IMR-90 (cell line): ENCODE measurements around the gene OLFM3. TPM values are rescaled to one million over a fixed set of nuclear protein-coding genes. Genes with fewer than 3 reads are reported as not detected.

Source experiments
- ATAC-seq: fragments of 200-7000 bp; cut with Tn5 transposase; 2 replicates; pipeline ENCODE4 v1.9.1; 2020; ENCODE audit warnings: low read depth, mild to moderate bottlenecking, moderate library complexity
- BruUV-seq: library from RNA; stranded (reverse); fragments of 400-500 nt; replicated peaks from 2 replicates; lab custom pipeline; 2021; lab: Mats Ljungman, UMichigan
- CTCF ChIA-PET: fragments of 300-600 bp; formaldehyde crosslinking; extraction: SDS; loops from one replicate; lab custom pipeline; 2021; ENCODE audit warnings: antibody characterized with exemption; lab: Yijun Ruan, JAX
- POLR2A ChIA-PET: fragments of 300-600 bp; sonication (Branson Sonifier 250); formaldehyde crosslinking; loops from one replicate; lab custom pipeline; 2022; ENCODE audit warnings: antibody characterized with exemption; ENCODE audit not compliant: unreplicated experiment; lab: Charles Lee
- DNase-seq: peaks from one replicate; pipeline ENCODE4 v3.0.0; 2013
- H2AFZ ChIP-seq: replicated peaks from 2 replicates; pipeline ENCODE3; 2013; ENCODE audit warnings: low read length, mild to moderate bottlenecking; ENCODE audit not compliant: poor library complexity
- H2AK5ac ChIP-seq: 2 replicates; pipeline ENCODE4 v1.6.1; 2013; ENCODE audit warnings: low read depth, low read length, inconsistent platforms
- H2AK9ac ChIP-seq: replicated peaks from 2 replicates; pipeline ENCODE3; 2013; ENCODE audit warnings: mild to moderate bottlenecking, low read depth, low read length, moderate library complexity; ENCODE audit not compliant: poor library complexity
- H2BK120ac ChIP-seq: 2 replicates; pipeline ENCODE4 v1.6.1; 2013; ENCODE audit warnings: low read depth, low read length, inconsistent platforms
- H2BK15ac ChIP-seq: 3 replicates; pipeline ENCODE4 v1.6.1; 2013; ENCODE audit warnings: low read depth, low read length, inconsistent platforms
- H2BK20ac ChIP-seq: 2 replicates; pipeline ENCODE4 v1.6.1; 2013; ENCODE audit warnings: low read depth, mild to moderate bottlenecking, inconsistent platforms, low read length, moderate library complexity
- H2BK5ac ChIP-seq: 2 replicates; pipeline ENCODE4 v1.6.1; 2013; ENCODE audit warnings: mild to moderate bottlenecking, low read depth, low read length, inconsistent platforms; ENCODE audit not compliant: poor library complexity, severe bottlenecking
- H3K14ac ChIP-seq: replicated peaks from 2 replicates; pipeline ENCODE4 v1.6.1; 2013; ENCODE audit warnings: low read depth, low read length, inconsistent platforms
- H3K18ac ChIP-seq: 2 replicates; pipeline ENCODE4 v1.6.1; 2013; ENCODE audit warnings: low read depth, low read length, control low read depth
- H3K23ac ChIP-seq: 2 replicates; pipeline ENCODE4 v1.6.1; 2013; ENCODE audit warnings: low read depth, low read length, inconsistent platforms
- H3K27ac ChIP-seq: 2 replicates; pipeline ENCODE4 v1.5.1; 2013; ENCODE audit warnings: mild to moderate bottlenecking, control low read depth, low read length; ENCODE audit not compliant: insufficient read depth
- H3K27me3 ChIP-seq: 2 replicates; pipeline ENCODE4 v1.6.1; 2013; ENCODE audit warnings: low read length; ENCODE audit not compliant: control insufficient read depth, insufficient read depth
- H3K36me3 ChIP-seq: 2 replicates; pipeline ENCODE4 v1.6.1; 2013; ENCODE audit warnings: low read length, mixed read lengths; ENCODE audit not compliant: control insufficient read depth, insufficient read depth
- H3K4ac ChIP-seq: 2 replicates; pipeline ENCODE4 v1.6.1; 2013; ENCODE audit warnings: low read depth, low read length, inconsistent platforms
- H3K4me1 ChIP-seq: 2 replicates; pipeline ENCODE4 v1.6.1; 2013; ENCODE audit warnings: low read length, mixed read lengths; ENCODE audit not compliant: control insufficient read depth, insufficient read depth
- H3K4me2 ChIP-seq: 2 replicates; pipeline ENCODE4 v1.6.1; 2013; ENCODE audit warnings: low read depth, mild to moderate bottlenecking, control low read depth, low read length, moderate library complexity
- H3K4me3 ChIP-seq: 2 replicates; pipeline ENCODE4 v1.5.1; 2013; ENCODE audit warnings: low read depth, mild to moderate bottlenecking, control low read depth, low read length, moderate library complexity; ENCODE audit not compliant: insufficient read depth
- H3K56ac ChIP-seq: 2 replicates; pipeline ENCODE4 v1.6.1; 2013; ENCODE audit warnings: low read length, inconsistent platforms; ENCODE audit not compliant: insufficient read depth; ENCODE audit errors: extremely low read depth
- H3K79me1 ChIP-seq, 2 experiments: 2 replicates each; pipeline ENCODE4 v1.6.1; 2013; ENCODE audit warnings: low read length in 2 of 2, inconsistent platforms in 1 of 2, low read depth in 1 of 2
- H3K9ac ChIP-seq: 2 replicates; pipeline ENCODE4 v1.6.1; 2013; ENCODE audit warnings: low read depth, low read length, control low read depth
- H3K9me1 ChIP-seq: 2 replicates; pipeline ENCODE4 v1.6.1; 2013; ENCODE audit warnings: low read length, inconsistent platforms; ENCODE audit not compliant: insufficient read depth
- H3K9me3 ChIP-seq: 2 replicates; pipeline ENCODE4 v1.6.1; 2013; ENCODE audit warnings: low read length; ENCODE audit not compliant: control insufficient read depth, insufficient read depth
- H4K20me1 ChIP-seq: 2 replicates; pipeline ENCODE4 v1.6.1; 2013; ENCODE audit warnings: low read length, inconsistent platforms; ENCODE audit not compliant: insufficient read depth
- H4K5ac ChIP-seq: 2 replicates; pipeline ENCODE4 v1.6.1; 2013; ENCODE audit warnings: mild to moderate bottlenecking, low read depth, low read length, control low read depth
- H4K8ac ChIP-seq, 2 experiments: 2 replicates each; pipeline ENCODE4 v1.6.1; 2013; ENCODE audit warnings: low read depth in 2 of 2, low read length in 2 of 2, control low read depth in 1 of 2, inconsistent platforms in 1 of 2
- H4K91ac ChIP-seq: 2 replicates; pipeline ENCODE4 v1.6.1; 2013; ENCODE audit warnings: low read depth, low read length, inconsistent platforms; ENCODE audit not compliant: insufficient read depth
- BHLHE40 ChIP-seq: fragments of 150-350 bp; IDR thresholded peaks from 2 replicates; pipeline ENCODE4 v1.6.1; 2016; ENCODE audit warnings: mild to moderate bottlenecking, low read depth, low read length
- CEBPB ChIP-seq: IDR thresholded peaks from 2 replicates; pipeline ENCODE4 v1.6.1; 2012; ENCODE audit warnings: low read depth, low read length, improper control_type of control experiment
- CHD1 ChIP-seq: IDR thresholded peaks from 2 replicates; pipeline ENCODE4 v1.6.1; 2012; ENCODE audit warnings: low read depth, low read length, improper control_type of control experiment
- CTCF ChIP-seq: conservative IDR thresholded peaks from 2 replicates; pipeline ENCODE4 v1.5.1; 2012; ENCODE audit warnings: mild to moderate bottlenecking, low read depth, low read length, improper control_type of control experiment
- MXI1 ChIP-seq: IDR thresholded peaks from 2 replicates; pipeline ENCODE4 v1.6.1; 2012; ENCODE audit warnings: low read depth, mild to moderate bottlenecking, low read length, moderate library complexity, borderline replicate concordance
- NFE2L2 ChIP-seq: fragments of 150-350 bp; IDR thresholded peaks from 2 replicates; pipeline ENCODE4 v1.6.1; 2016; ENCODE audit warnings: low read depth, mild to moderate bottlenecking, low read length
- POLR2A ChIP-seq: IDR thresholded peaks from 2 replicates; pipeline ENCODE4 v1.6.1; 2012; ENCODE audit warnings: mild to moderate bottlenecking, low read depth, low read length
- RCOR1 ChIP-seq: IDR thresholded peaks from 2 replicates; pipeline ENCODE4 v1.6.1; 2012; ENCODE audit warnings: mild to moderate bottlenecking, low read length, improper control_type of control experiment; ENCODE audit not compliant: insufficient replicate concordance
- RFX5 ChIP-seq: IDR thresholded peaks from 2 replicates; pipeline ENCODE4 v1.8.0; 2012; ENCODE audit warnings: low read depth, mild to moderate bottlenecking, low read length, moderate library complexity
- SMC3 ChIP-seq: fragments of 150-350 bp; IDR thresholded peaks from 2 replicates; pipeline ENCODE4 v1.6.1; 2016; ENCODE audit warnings: low read depth, mild to moderate bottlenecking, antibody characterized with exemption, low read length, moderate library complexity
- USF2 ChIP-seq: fragments of 150-350 bp; IDR thresholded peaks from 2 replicates; pipeline ENCODE4 v1.6.1; 2017; ENCODE audit warnings: mild to moderate bottlenecking, antibody characterized with exemption, low read length, low read depth
- WGBS, 2 experiments: methylation state at CpG; one replicate each; pipeline versions ENCODE4 v1.1.5 to v1.1.7; 2013; ENCODE audit warnings: missing lambda C conversion rate in 2 of 2; ENCODE audit not compliant: insufficient read length in 1 of 2; ENCODE audit errors: extremely low coverage in 2 of 2; 5-methylcytosine and 5-hydroxymethylcytosine counted together
- dilution Hi-C: fragments of 300-500 bp; cut with HindIII; formaldehyde crosslinking; loops from one replicate; pipeline ENCODE4 v1.14.3; 2018; ENCODE audit warnings: low sequenced_read_pairs; ENCODE audit not compliant: unreplicated experiment
- in situ Hi-C: fragments of 300-500 bp; cut with MboI; formaldehyde crosslinking; loops from 3 replicates; pipeline ENCODE4 v1.14.3; 2019; ENCODE audit warnings: low sequenced_read_pairs, inconsistent platforms, mixed read lengths
- intact Hi-C: fragments of 100-400 bp; cut with micrococcal nuclease; formaldehyde crosslinking; loops from 2 replicates; pipeline ENCODE4 v1.10.0; 2022
- polyA plus RNA-seq, 3 experiments: library from polyadenylated mRNA; depleted of rRNA; stranded (reverse); fragments of >200 nt; gene quantifications; 2 replicates each; pipeline ENCODE4 v1.2.3, GENCODE V29; 2012; ENCODE audit warnings: low replicate concordance in 1 of 3
- total RNA-seq: library from RNA; depleted of rRNA; stranded (reverse); fragments of >200 nt; gene quantifications from 2 replicates; pipeline ENCODE4 v1.2.3, GENCODE V29; 2012

The OLFM3 gene
- total and polyA plus RNA-seq, 2 of the 4 experiments (the other 2 are of a cell fraction): not detected

GRCh38 chr1:101996825-101997465, at the start of gene OLFM3 (continued):
- no peak for TF ChIP-seq MXI1

DNA sequence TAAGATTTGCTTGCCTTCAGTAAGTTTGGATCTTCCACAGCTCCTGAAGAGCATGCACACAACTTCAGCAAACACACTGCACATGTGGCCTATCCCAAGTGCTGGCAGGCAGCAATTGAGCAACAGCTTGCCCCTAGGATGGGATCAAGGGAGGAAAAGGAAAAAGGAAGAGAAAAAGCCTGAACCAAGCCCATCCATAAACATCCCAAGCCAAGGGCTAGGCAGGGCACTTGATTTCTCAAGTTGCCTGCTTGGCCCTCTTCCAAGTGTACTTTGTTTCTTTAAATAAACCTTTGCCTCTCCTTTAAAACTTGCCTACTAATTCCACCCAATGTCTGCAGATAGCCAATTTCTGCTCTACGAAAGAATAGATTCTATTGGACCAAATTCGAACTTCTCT, 49.0 kb upstream of the OLFM3 start:
- 59% methylated on average over 2 of the region's 2 CpGs; no CpG with 5 or more reads in 1 of the 2 experiments for WGBS, 2 experiments
- H3K9ac ChIP-seq: no peak overlapping the region
- no peaks in the 10 kb centered on the region for H4K20me1 ChIP-seq
- CTCF ChIA-PET: no interaction called here
- BruUV-seq: no TSS peak
- no peaks in the 10 kb centered on the region for H3K4me1 ChIP-seq
- no peak overlapping the region for H3K23ac ChIP-seq
- no peak overlapping the region for H4K5ac ChIP-seq
- H3K36me3 ChIP-seq: no peaks in the 10 kb centered on the region
- no peak overlapping the region for H4K91ac ChIP-seq
- TF ChIP-seq RFX5 (no peak), POLR2A (no peak), CEBPB (no peak), SMC3 (no peak), MXI1 (no peak), CHD1 (no peak), BHLHE40 (no peak), USF2 (no peak), NFE2L2 (no peak), RCOR1 (no peak), CTCF (no peak)
- H3K18ac ChIP-seq: no peak overlapping the region
- H3K27me3 ChIP-seq: no peaks in the 10 kb centered on the region
- POLR2A ChIA-PET: no interaction called here
- H3K9me1 ChIP-seq: no peaks in the 10 kb centered on the region
- H2BK120ac ChIP-seq: no peak overlapping the region
- no peak overlapping the region for H2AK5ac ChIP-seq
- H2BK15ac ChIP-seq: no peak overlapping the region
- no peak overlapping the region for H4K8ac ChIP-seq
- H3K79me1 ChIP-seq: no peaks in the 10 kb centered on the region
- no peak overlapping the region for H3K27ac ChIP-seq
- intact Hi-C loops: no loop called here
- no peak overlapping the region for H3K4ac ChIP-seq
- H3K9me3 ChIP-seq: peaks cover 4% of the 10 kb centered on the region
- no peak overlapping the region for H2BK20ac ChIP-seq
- no peak for ATAC-seq
- in situ Hi-C loops: no loop called here
- H2AFZ ChIP-seq: no peak overlapping the region
- no peak overlapping the region for H3K4me3 ChIP-seq
- H3K14ac ChIP-seq: no peak overlapping the region
- H2BK5ac ChIP-seq: no peak overlapping the region
- no peak overlapping the region for H3K56ac ChIP-seq
- H2AK9ac ChIP-seq: no peak overlapping the region
- no peak overlapping the region for H3K4me2 ChIP-seq
- dilution Hi-C loops: no loop called here
- no peak for DNase-seq
